NCI-H524 (cell line): Measurements from ENCODE around the gene DPY19L2.
"Not testable (repeated sequence)": the region's sequence is repeated elsewhere in the genome, so short reads cannot be mapped to it uniquely, and the experiment has no call there.

Source experiments
- DNase-seq, 2 experiments: peaks; one replicate each; lab custom pipeline; 2025; lab: John Stamatoyannopoulos, UW

The DPY19L2 gene

GRCh38 chr12:63663005-63663404, 5.3 kb downstream of the DPY19L2 start:
- DNase-seq: not testable (repeated sequence)

GRCh38 chr12:63658501-63658900, 9.8 kb downstream of the DPY19L2 start:
- not testable (repeated sequence) for DNase-seq

- DNase-seq: not testable (repeated sequence)
Measured at GRCh38 chr12:63656407-63656806, 11.9 kb downstream of the DPY19L2 start.

- DNase-seq: not testable (repeated sequence)
Measured at GRCh38 chr12:63655543-63656257, 12.6 kb downstream of the DPY19L2 start.

- DNase-seq: not testable (repeated sequence)
Measured at GRCh38 chr12:63654481-63654880, 13.8 kb downstream of the DPY19L2 start.

GRCh38 chr12:63649517-63649916, 18.8 kb downstream of the DPY19L2 start:
- not testable (repeated sequence) for DNase-seq

GRCh38 chr12:63643381-63644140, 24.7 kb downstream of the DPY19L2 start:
- DNase-seq: not testable (repeated sequence)

- DNase-seq: not testable (repeated sequence)
Measured at GRCh38 chr12:63624258-63624657, 44.0 kb downstream of the DPY19L2 start.

- DNase-seq: not testable (repeated sequence)
Measured at GRCh38 chr12:63615544-63615943, 52.7 kb downstream of the DPY19L2 start.

GRCh38 chr12:63611285-63611684, 57.0 kb downstream of the DPY19L2 start:
- not testable (repeated sequence) for DNase-seq

- not testable (repeated sequence) for DNase-seq
Measured at GRCh38 chr12:63609281-63609680, 59.0 kb downstream of the DPY19L2 start.

- DNase-seq: not testable (repeated sequence)
Measured at GRCh38 chr12:63604985-63605384, 63.3 kb downstream of the DPY19L2 start.

- DNase-seq: not testable (repeated sequence)
Measured at GRCh38 chr12:63594828-63595227, 73.5 kb downstream of the DPY19L2 start.

GRCh38 chr12:63584426-63584825, 83.9 kb downstream of the DPY19L2 start:
- DNase-seq: not testable (repeated sequence)

- not testable (repeated sequence) for DNase-seq
Measured at GRCh38 chr12:63583289-63583688, 85.0 kb downstream of the DPY19L2 start.

- DNase-seq: not testable (repeated sequence)
Measured at GRCh38 chr12:63577631-63578030, 90.7 kb downstream of the DPY19L2 start.

- DNase-seq: not testable (repeated sequence)
Measured at GRCh38 chr12:63572038-63572437, 96.3 kb downstream of the DPY19L2 start.

GRCh38 chr12:63558445-63558844, 109.8 kb downstream of the DPY19L2 start:
- DNase-seq: not testable (repeated sequence)

- not testable (repeated sequence) for DNase-seq
Measured at GRCh38 chr12:63551397-63551796, 116.9 kb downstream of the DPY19L2 start.

GRCh38 chr12:63549034-63549433, 119.3 kb downstream of the DPY19L2 start:
- not testable (repeated sequence) for DNase-seq

GRCh38 chr12:63545298-63545916, 122.9 kb downstream of the DPY19L2 start:
- DNase-seq: not testable (repeated sequence)

GRCh38 chr12:63538656-63539055, 129.6 kb downstream of the DPY19L2 start:
- DNase-seq: not testable (repeated sequence)
